Mesothelial cell of epicardium (in vitro differentiated cells): ENCODE results near the gene NMRK2. TPM values are rescaled to one million over a fixed set of nuclear protein-coding genes. Genes with fewer than 3 reads are reported as not detected.

Experiments used
- DNase-seq, 2 experiments: peaks; one replicate each; pipeline ENCODE4 v3.0.0; 2021; ENCODE audit warnings: low spot score in 2 of 2; ENCODE audit not compliant: unreplicated experiment in 2 of 2
- H3K27ac Mint-ChIP-seq: 2 replicates; pipeline ENCODE4 v1.8.0; 2021; ENCODE audit warnings: mixed read lengths
- H3K27me3 Mint-ChIP-seq: 2 replicates; pipeline ENCODE4 v1.8.0; 2021; ENCODE audit warnings: low read depth, mixed read lengths
- H3K36me3 Mint-ChIP-seq: 2 replicates; pipeline ENCODE4 v1.8.0; 2021; ENCODE audit warnings: mixed read lengths
- H3K4me1 Mint-ChIP-seq: 2 replicates; pipeline ENCODE4 v1.8.0; 2021; ENCODE audit warnings: mixed read lengths
- H3K4me3 Mint-ChIP-seq: 2 replicates; pipeline ENCODE4 v1.8.0; 2021; ENCODE audit warnings: mild to moderate bottlenecking, moderate library complexity, mixed read lengths
- H3K9me3 Mint-ChIP-seq: 2 replicates; pipeline ENCODE4 v1.8.0; 2021; ENCODE audit warnings: mixed read lengths
- CTCF ChIP-seq: fragments of 200-600 bp; sonication (generic); IDR thresholded peaks from one replicate; pipeline ENCODE4 v1.5.0; 2021; ENCODE audit warnings: antibody characterized with exemption; ENCODE audit not compliant: unreplicated experiment
- total RNA-seq: library from RNA; stranded (reverse); gene quantifications from 3 replicates; pipeline ENCODE4 v1.2.1, GENCODE V29; 2021

Gene NMRK2
- total RNA-seq, 1 donor from 2014 or later, result not detected

DNA sequence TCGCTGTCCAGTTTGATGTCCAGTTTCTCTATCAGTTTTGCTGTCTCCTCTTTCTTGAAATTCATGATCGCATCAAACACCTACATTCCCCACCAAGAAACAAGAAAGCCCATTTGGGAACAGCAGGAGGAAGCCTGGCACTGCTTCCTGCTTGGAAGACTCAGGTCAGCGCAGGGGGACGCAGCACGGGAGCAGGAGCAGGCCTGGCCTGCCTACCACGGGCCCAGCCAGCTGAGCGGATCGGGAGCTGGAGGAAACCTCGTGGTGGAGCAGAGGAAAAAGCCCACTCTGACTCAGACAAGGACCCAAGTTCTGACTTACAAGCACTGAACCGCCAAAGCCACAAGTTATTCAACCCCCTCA lies 48.5 kb downstream of the NMRK2 start:
- peaks cover 37% of the 10 kb centered on the region for H3K36me3 Mint-ChIP-seq
- peak overlapping the region; percentile 31 for H3K27ac Mint-ChIP-seq
- H3K27me3 Mint-ChIP-seq, result no peaks in the 10 kb centered on the region
- no peak for DNase-seq
- TF ChIP-seq CTCF, result no peak
- H3K4me1 Mint-ChIP-seq, result peaks cover 29% of the 10 kb centered on the region
- H3K4me3 Mint-ChIP-seq, result peak overlapping the region; percentile 26
- H3K9me3 Mint-ChIP-seq, result no peaks in the 10 kb centered on the region

DNA sequence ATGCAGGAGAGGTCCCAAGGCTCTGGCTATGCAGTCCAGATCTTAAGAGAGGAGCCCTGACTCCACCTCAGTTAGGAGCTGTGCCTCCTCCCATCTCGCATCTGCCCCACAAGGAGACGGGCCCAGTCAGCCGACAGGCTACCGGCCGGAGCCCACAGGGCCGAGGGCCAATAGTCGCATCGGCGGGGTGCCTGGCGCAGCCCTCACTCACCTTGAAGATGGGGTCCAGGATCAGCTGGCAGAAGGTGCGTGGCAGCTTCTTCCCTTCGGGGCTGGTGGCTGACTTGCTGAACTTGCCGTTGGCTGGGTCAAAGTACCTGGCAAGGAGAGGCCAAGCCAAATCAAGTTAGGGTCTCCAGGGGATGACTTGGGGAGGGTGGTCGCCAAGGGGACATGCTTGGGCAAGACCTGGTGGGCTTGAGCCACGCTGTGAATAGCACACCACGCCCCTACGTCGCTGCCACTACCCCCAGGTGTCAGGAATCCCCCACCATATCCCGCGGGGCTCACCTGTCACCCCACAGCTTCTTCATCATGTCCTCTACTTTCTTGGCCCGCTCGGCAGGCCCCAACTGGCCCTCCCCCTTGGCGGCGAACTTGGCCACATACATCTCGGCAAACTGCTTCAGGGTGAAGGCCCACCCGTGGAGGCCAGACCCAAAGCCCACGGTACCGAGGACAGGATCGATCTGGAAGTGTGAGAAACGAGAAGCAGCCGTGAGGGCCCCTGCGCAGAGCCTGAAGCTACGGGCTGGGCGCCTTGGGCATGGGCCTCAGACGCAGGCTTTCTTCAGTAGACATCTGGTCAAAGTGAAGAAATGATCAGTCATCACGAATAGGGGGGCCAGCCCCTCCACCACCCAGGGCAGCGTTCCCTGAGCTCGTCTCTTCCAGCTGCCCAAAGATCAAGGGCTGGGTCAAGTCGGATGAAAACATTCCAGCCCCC lies 49.1 kb downstream of the NMRK2 start:
- Mint-ChIP-seq H3K4me3 (peak overlapping the region; percentile 99), H3K27me3 (peaks cover 2% of the 10 kb centered on the region), H3K36me3 (peaks cover 37% of the 10 kb centered on the region), H3K9me3 (no peaks in the 10 kb centered on the region), H3K27ac (peak overlapping the region; percentile 66), H3K4me1 (peaks cover 35% of the 10 kb centered on the region)
- TF ChIP-seq CTCF, result no peak
- no peak for DNase-seq

DNA sequence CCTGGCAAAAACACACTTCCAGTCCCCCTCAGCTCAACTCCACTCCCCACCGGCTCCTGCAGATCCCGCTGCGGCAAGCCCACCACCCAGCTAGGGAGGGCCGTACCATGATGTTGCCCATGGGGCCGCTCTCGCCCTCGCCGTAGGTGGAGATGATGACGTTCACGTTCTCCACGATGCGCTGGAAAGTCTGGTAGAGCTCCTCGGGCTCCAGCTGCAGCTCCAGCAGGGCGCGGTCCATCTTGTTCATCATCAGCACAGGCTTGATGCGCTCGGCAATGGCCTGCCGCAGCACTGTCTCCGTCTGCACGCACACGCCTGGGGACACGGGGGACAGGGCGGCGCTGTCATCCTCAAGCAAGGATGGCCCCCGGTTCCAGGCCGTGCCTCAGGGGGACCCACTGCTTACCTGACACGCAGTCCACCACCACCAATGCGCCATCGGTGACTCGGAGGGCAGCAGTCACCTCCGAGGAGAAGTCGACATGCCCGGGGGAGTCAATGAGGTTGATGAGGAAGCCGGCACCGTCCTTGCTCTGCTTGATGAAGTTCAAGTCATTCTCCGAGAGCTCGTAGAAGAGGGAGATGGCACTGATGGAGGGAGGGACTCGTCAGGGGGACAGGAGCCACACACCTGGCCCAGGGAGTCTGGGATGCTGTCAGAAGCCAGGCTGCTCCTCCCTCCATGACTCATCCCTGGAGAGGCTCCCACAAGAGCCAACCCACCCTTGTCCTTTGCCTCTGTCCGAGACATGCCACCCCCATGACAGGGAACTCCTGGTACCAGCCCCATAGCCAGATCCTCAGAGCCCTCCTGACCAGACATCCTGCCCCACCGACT lies 50.1 kb downstream of the NMRK2 start:
- Mint-ChIP-seq H3K9me3 (no peaks in the 10 kb centered on the region), H3K27me3 (peaks cover 4% of the 10 kb centered on the region), H3K27ac (peak overlapping the region; percentile 99), H3K4me1 (peaks cover 39% of the 10 kb centered on the region), H3K36me3 (peaks cover 35% of the 10 kb centered on the region), H3K4me3 (peak overlapping the region; percentile 99)
- TF ChIP-seq CTCF, result no peak
- DNase-seq, result no peak

DNA sequence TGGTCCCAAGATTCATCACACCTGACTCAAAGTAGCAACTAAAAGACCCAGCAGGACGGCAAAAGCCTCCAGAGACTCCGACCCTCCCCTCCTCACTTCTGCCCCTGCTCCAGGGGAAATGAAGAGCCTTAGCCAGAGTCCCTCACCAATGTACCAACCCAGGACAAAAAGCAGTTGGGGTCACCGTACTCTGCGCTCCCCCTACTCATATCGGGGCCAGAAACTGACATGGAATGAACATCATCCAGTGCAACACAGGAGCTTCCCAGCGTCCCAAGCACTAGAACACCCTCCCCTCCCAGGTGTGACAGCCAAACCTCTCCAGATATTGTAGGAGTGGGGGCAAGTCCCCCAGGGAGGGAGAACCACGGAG lies 50.7 kb downstream of the NMRK2 start:
- H3K27me3 Mint-ChIP-seq, result peaks cover 4% of the 10 kb centered on the region
- H3K27ac Mint-ChIP-seq, result peak overlapping the region; percentile 99
- H3K4me3 Mint-ChIP-seq, result peak overlapping the region; percentile 99
- H3K4me1 Mint-ChIP-seq, result peaks cover 39% of the 10 kb centered on the region
- H3K9me3 Mint-ChIP-seq, result no peaks in the 10 kb centered on the region
- DNase-seq, result no peak
- TF ChIP-seq CTCF, result no peak
- peaks cover 32% of the 10 kb centered on the region for H3K36me3 Mint-ChIP-seq

- no peak for DNase-seq
- Mint-ChIP-seq H3K36me3 (peaks cover 30% of the 10 kb centered on the region), H3K9me3 (no peaks in the 10 kb centered on the region), H3K4me1 (peaks cover 39% of the 10 kb centered on the region), H3K27ac (peak overlapping the region; percentile 99), H3K27me3 (peaks cover 4% of the 10 kb centered on the region), H3K4me3 (peak overlapping the region; percentile 99)
- no peak for TF ChIP-seq CTCF
Observed at GRCh38 chr19:3983936-3984583, 51.2 kb downstream of the NMRK2 start.
